Heart right ventricle (tissue), 16 donors: Measurements from ENCODE around the gene SAMD8. TPM values are rescaled to one million over a fixed set of nuclear protein-coding genes. Genes with fewer than 3 reads are reported as not detected.

ENCODE experiments used
- ATAC-seq, 8 donors: fragments of 200-7000 bp; cut with Tn5 transposase; one replicate each; pipeline ENCODE4 v1.9.1; 2020; ENCODE audit warnings: mild to moderate bottlenecking in 8 of 8, moderate library complexity in 8 of 8, moderate number of reproducible peaks in 1 of 8
- DNase-seq, 2 donors: peaks; one replicate each; pipeline ENCODE4 v3.0.0-alpha.2; 2020
- H3K27ac ChIP-seq, 10 donors: fragments of 200-600 bp; sonication (generic) in 2 of 10; one replicate each; pipeline versions ENCODE4 v1.5.0 to v1.8.0; 2020 to 2022; ENCODE audit warnings: mild to moderate bottlenecking in 3 of 10
- H3K27me3 ChIP-seq, 7 donors: fragments of 200-600 bp; one replicate each; pipeline ENCODE4 v1.8.0; 2021 to 2022; ENCODE audit warnings: mild to moderate bottlenecking in 2 of 7
- H3K36me3 ChIP-seq, 9 donors: fragments of 200-600 bp; sonication (generic) in 1 of 9; one replicate each; pipeline versions ENCODE4 v1.5.0 to v1.8.0; 2020 to 2022; ENCODE audit warnings: mild to moderate bottlenecking in 2 of 9
- H3K4me1 ChIP-seq, 9 donors: fragments of 200-600 bp; sonication (generic) in 1 of 9; one replicate each; pipeline versions ENCODE4 v1.5.0 to v1.8.0; 2020 to 2022; ENCODE audit warnings: mild to moderate bottlenecking in 4 of 9
- H3K4me3 ChIP-seq, 10 donors: fragments of 200-600 bp; sonication (generic) in 2 of 10; one replicate each; pipeline versions ENCODE4 v1.5.0 to v1.8.0; 2020 to 2022; ENCODE audit warnings: mild to moderate bottlenecking in 7 of 10, moderate library complexity in 2 of 10
- H3K9me3 ChIP-seq, 11 donors: fragments of 200-600 bp in 10 of 11; sonication (generic) in 2 of 11; one replicate each; pipeline versions ENCODE4 v1.5.0 to v1.8.0; 2013 to 2022; ENCODE audit warnings: mild to moderate bottlenecking in 2 of 11, control low read depth in 1 of 11, moderate library complexity in 1 of 11
- WGBS, 2 donors: extraction: QIAGEN DNeasy Blood & Tissue Kit; methylation state at CpG; one replicate each; pipeline ENCODE4 v1.1.7; 2013; ENCODE audit warnings: inconsistent platforms in 1 of 2; 5-methylcytosine and 5-hydroxymethylcytosine counted together
- intact Hi-C, 10 donors: fragments of 100-400 bp; cut with DNase I; formaldehyde crosslinking; loops; one replicate each; pipeline versions ENCODE4 v1.11.1 to v1.14.2; 2022
- polyA plus RNA-seq, 2 donors: library from polyadenylated mRNA; stranded (reverse); fragments of 200-250 nt; gene quantifications; one replicate each; pipeline ENCODE4 v1.2.3, GENCODE V29; 2013
- total RNA-seq, 10 donors: library from RNA; stranded (reverse); fragmentation: NEBNext Ultra II Directional in 3 of 10; extraction: Animal tissue kit (Norgen Biotek cat#: 25700) in 3 of 10; gene quantifications; one replicate each; pipeline versions ENCODE4 v1.2.1 to v1.2.4, GENCODE V29; 2021 to 2023
- TF ChIP-seq, protein P1 (sequence below), 9 donors: fragments of 200-600 bp; sonication (generic) in 2 of 9; IDR thresholded peaks; one replicate each; pipeline versions ENCODE4 v1.5.0 to v1.8.0; 2021 to 2022; ENCODE audit warnings: antibody characterized with exemption in 9 of 9, mild to moderate bottlenecking in 5 of 9, moderate library complexity in 1 of 9
- donor health status: Arrhythmogenic right ventricular cardiomyopathy.
- donor health status: ischemic (EF 13 %, LVEDD 7.1; RV severe dilation, severe dysfunction).
- donor health status: healthy with polysubstance abuse.
- donor health status: DM: no; HTN: yes; CAD: no.
- donor health status: DM: no; HTN: no; CAD: no.
- donor health status: ischemic (EF 25% LVEDD 6.9; RV normal size, moderate dysfunction).
- donor health status: ischemic (EF 25% LVEDD 5.7; RV mildly dilated, moderate dysfunction).
- donor health status: healthy.
- donor health status: DM: yes; HTN: yes; CAD: no.
- donor health status: Ischemic cardiomyopathy.
- donor health status: ischemic (EF 35%, LVEDD 5.7; RV mildly dilated, moderate dysfunction).
- donor health status: nonischemic (EF 11% LVEDD 7.7; RV severe dilation, severe dysfunction).
- donor health status: DM: yes; HTN: yes; CAD: no.
- donor health status: PGD.
- donor health status: ischemic (EF 29% LVEDD 5.4; RV normal size, mild dysfunction).
- donor health status: nonischemic (EF 23%, LVEDD 6.1; RV moderate dilation, normal function).

The SAMD8 gene
- total and polyA plus RNA-seq, 12 donors = 5.3 to 31.2 (median 25.4) TPM

DNA sequence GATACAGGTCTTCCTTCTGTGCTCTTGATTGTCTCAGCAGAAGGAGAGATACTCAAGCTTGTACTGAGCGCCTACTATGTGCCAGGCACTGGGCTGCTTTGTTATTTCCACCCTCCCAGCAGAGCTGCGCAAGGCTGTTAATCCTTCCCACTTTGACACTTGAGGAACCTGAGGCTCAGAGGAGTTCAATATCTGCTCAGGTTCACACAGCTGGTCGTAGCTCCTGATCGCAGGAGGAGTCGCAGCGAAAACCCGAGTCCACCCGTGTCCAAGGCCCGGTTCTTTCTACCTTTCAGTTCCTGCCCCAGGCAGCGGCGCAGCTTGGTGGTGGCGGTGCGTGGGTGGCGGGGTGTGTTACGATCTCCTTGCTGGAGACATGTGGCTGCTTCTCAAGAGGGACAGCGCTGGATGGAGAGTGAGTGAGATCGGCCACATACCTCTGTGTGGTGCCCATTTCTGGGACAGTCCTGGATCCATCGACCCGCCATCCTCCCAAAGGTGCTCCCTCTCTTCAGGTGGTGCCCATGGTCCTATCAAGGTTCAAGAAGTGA, 26.5 kb upstream of the SAMD8 start:
- 91 to 97% methylated on average over 19 of the region's 19 CpGs for WGBS, 2 donors
- Histone ChIP-seq H3K9me3 (peaks cover 0 to 9% (median 5%) of the 10 kb centered on the region in 11 donors), H3K4me3 (no peak overlapping the region), H3K4me1 (no peaks in the 10 kb centered on the region), H3K27ac (no peak overlapping the region), H3K27me3 (no peaks in the 10 kb centered on the region), H3K36me3 (no peaks in the 10 kb centered on the region)
- intact Hi-C loops = no loop called here
- TF ChIP-seq, protein P1, sequence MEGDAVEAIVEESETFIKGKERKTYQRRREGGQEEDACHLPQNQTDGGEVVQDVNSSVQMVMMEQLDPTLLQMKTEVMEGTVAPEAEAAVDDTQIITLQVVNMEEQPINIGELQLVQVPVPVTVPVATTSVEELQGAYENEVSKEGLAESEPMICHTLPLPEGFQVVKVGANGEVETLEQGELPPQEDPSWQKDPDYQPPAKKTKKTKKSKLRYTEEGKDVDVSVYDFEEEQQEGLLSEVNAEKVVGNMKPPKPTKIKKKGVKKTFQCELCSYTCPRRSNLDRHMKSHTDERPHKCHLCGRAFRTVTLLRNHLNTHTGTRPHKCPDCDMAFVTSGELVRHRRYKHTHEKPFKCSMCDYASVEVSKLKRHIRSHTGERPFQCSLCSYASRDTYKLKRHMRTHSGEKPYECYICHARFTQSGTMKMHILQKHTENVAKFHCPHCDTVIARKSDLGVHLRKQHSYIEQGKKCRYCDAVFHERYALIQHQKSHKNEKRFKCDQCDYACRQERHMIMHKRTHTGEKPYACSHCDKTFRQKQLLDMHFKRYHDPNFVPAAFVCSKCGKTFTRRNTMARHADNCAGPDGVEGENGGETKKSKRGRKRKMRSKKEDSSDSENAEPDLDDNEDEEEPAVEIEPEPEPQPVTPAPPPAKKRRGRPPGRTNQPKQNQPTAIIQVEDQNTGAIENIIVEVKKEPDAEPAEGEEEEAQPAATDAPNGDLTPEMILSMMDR (IDR thresholded peaks at IDR 0.05) = no peak
- ATAC-seq (no peak), DNase-seq (no peak)

DNA sequence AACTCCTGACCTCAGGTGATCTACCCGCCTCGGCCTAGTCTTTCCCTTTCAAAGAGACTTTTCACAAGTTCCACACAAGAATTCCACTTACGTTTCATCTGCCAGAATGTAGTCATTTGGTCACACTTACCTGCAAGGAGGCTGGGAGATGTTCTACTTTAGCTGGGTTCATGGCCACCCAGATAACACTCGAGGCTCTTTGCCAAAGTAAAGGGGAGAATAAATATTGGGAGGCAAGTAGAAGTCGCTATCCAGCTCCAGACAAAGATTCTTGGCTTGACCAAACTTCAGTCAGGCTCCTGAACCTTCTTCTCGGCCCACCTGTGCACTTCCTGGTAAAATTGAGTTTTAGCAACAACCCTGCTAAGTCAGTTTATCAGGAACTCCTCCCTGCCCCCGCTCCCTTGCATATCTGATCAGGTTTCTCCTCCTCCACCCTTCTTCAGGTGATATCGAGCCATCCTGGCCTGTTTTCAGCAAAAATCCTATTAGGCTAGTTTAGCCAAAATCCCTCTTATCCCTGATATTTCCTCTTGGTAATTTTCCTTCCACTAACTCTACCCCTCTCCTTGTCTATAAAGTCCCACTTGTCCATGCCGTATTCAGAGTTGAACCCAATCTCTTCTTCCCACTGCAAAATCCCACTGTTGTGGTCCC, 25.1 kb upstream of the SAMD8 start:
- 95 to 96% methylated on average over 9 of the region's 9 CpGs for WGBS, 2 donors

DNA sequence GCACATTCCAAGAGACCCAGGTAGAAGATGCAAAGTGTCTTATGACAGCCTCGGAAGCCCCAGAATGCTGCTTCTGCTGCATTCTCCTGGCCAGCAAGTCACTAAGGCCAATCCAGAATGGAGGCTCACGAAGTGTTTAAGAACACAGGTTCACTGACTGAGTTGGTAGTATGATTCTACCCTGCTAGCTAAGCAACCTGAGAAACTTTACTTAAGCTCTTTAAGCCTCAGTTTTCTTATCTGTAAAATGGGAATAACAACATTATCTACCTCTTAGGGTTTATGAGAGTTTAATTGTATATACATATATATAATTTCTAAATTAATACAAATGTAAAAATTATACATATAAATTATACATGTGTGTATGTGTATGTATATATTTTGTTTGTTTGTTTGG, 22.8 kb upstream of the SAMD8 start:
- no peaks in the 10 kb centered on the region for H3K4me1 ChIP-seq
- H3K36me3 ChIP-seq = no peaks in the 10 kb centered on the region
- TF ChIP-seq, protein P1 (IDR thresholded peaks at IDR 0.05) = no peak
- ATAC-seq = no peak
- no peaks in the 10 kb centered on the region for H3K9me3 ChIP-seq
- H3K4me3 ChIP-seq = no peak overlapping the region
- DNase-seq = no peak
- WGBS, 2 donors = 98 to 100% methylated on average over 2 of the region's 2 CpGs
- intact Hi-C loops = no loop called here
- no peak overlapping the region for H3K27ac ChIP-seq
- H3K27me3 ChIP-seq = no peaks in the 10 kb centered on the region

More for the DNA sequence above, 25.1 kb upstream of the SAMD8 start:
- Histone ChIP-seq H3K9me3 (peaks cover 0 to 5% (median 2%) of the 10 kb centered on the region in 11 donors), H3K36me3 (no peaks in the 10 kb centered on the region), H3K27me3 (no peaks in the 10 kb centered on the region), H3K27ac (no peak overlapping the region), H3K4me1 (no peaks in the 10 kb centered on the region), H3K4me3 (no peak overlapping the region)
- TF ChIP-seq, protein P1 (IDR thresholded peaks at IDR 0.05) = no peak
- intact Hi-C loops = no loop called here
- DNase-seq (no peak), ATAC-seq (no peak)

DNA sequence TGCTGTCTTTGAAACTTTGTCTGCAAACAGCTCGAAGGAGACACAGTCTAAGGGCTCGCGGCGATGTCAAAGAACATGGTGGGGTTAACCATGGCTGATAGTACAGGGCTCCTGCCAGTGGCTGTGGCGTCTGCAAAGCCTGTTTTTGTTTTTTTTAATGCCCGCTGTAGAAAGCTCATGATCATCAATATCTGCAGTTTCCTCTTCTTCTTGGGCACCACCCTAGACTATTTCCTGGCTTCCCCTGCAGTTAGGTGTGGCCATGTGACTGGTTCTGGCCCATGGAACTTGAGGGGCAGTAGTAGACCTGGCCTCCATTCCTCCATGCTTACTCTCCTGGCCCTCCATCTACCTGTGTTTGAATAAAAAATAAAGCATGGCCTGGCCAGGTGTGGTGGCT, 21.8 kb upstream of the SAMD8 start:
- intact Hi-C loops = loop anchor here in 2 of 10 donors (5.0 to 10.0 kb wide), 2 partner anchors 55 to 62 kb away; no protein-coding TSS in a partner anchor
- Histone ChIP-seq H3K4me1 (no peaks in the 10 kb centered on the region), H3K9me3 (no peaks in the 10 kb centered on the region), H3K27me3 (no peaks in the 10 kb centered on the region), H3K36me3 (no peaks in the 10 kb centered on the region), H3K4me3 (no peak overlapping the region), H3K27ac (no peak overlapping the region)
- 85 to 93% methylated on average over 6 of the region's 6 CpGs for WGBS, 2 donors
- ATAC-seq (no peak), DNase-seq (no peak)
- TF ChIP-seq, protein P1 (IDR thresholded peaks at IDR 0.05) = no peak
